K562 (cell line): Measurements from ENCODE around the gene HLCS. TPM values are rescaled to one million over a fixed set of nuclear protein-coding genes. Genes with fewer than 3 reads are reported as not detected.

Experiments used
- ASH1L ChIP-seq: fragments of 450-650 bp; IDR thresholded peaks from 2 replicates; pipeline ENCODE4 v1.6.1; 2018; ENCODE audit warnings: borderline replicate concordance, mild to moderate bottlenecking, low read depth; ENCODE audit not compliant: partially characterized antibody
- CEBPZ ChIP-seq: fragments of 150-350 bp; IDR thresholded peaks from 2 replicates; pipeline ENCODE4 v1.6.1; 2014; ENCODE audit warnings: low read depth, mild to moderate bottlenecking, low read length, borderline replicate concordance
- CHD4 ChIP-seq: fragments of 200-600 bp; sonication (generic); IDR thresholded peaks from 3 replicates; pipeline ENCODE4 v1.6.1; 2012; ENCODE audit warnings: low read depth, mild to moderate bottlenecking, mixed read lengths, low read length, inconsistent platforms; ENCODE audit not compliant: insufficient read depth, insufficient replicate concordance, poor library complexity, severe bottlenecking
- ELK3 ChIP-seq: fragments of 450-650 bp; formaldehyde crosslinking; IDR thresholded peaks from 2 replicates; pipeline ENCODE4 v1.4.0; 2020; ENCODE audit warnings: mild to moderate bottlenecking
- KLF1 ChIP-seq: fragments of 450-650 bp; IDR thresholded peaks from 2 replicates; pipeline ENCODE4 v1.6.1; 2016; ENCODE audit warnings: missing genetic modification characterization, missing compliant biosample characterization
- NR1H2 ChIP-seq: sonication (generic); formaldehyde crosslinking; IDR thresholded peaks from 2 replicates; pipeline ENCODE4 v1.4.0; 2020; ENCODE audit warnings: mild to moderate bottlenecking, missing genetic modification reagents
- TEAD4 ChIP-seq, 2 experiments: sonication (generic) in 1 of 2; formaldehyde crosslinking in 1 of 2; IDR thresholded peaks; 2 replicates each; pipeline versions ENCODE4 v1.6.1 to v1.8.0; 2012 to 2022; ENCODE audit warnings: borderline replicate concordance in 1 of 2, inconsistent platforms in 1 of 2, low read length in 1 of 2, mild to moderate bottlenecking in 1 of 2, missing genetic modification reagents in 1 of 2
- WHSC1 ChIP-seq: IDR thresholded peaks from one replicate; pipeline ENCODE4 v1.6.1; 2012; ENCODE audit warnings: low read length, control low read depth, inconsistent platforms
- ZBTB33 ChIP-seq: sonication (generic); formaldehyde crosslinking; IDR thresholded peaks from 2 replicates; pipeline ENCODE4 v1.8.1; 2023; ENCODE audit warnings: mild to moderate bottlenecking, missing genetic modification reagents
- ZC3H11A ChIP-seq: IDR thresholded peaks from 2 replicates; pipeline ENCODE4 v1.6.1; 2012; ENCODE audit warnings: low read depth, low read length, improper control_type of control experiment
- ZNF175 ChIP-seq: fragments of 200-800 bp; sonication (Bioruptor generic); IDR thresholded peaks from 2 replicates; pipeline ENCODE4 v1.6.1; 2016; ENCODE audit warnings: low read depth, mild to moderate bottlenecking, missing genetic modification characterization, missing compliant biosample characterization
- ZNF316 ChIP-seq: fragments of 450-650 bp; IDR thresholded peaks from 2 replicates; pipeline ENCODE4 v1.6.1; 2016
- ZNF507 ChIP-seq: conservative IDR thresholded peaks from 2 replicates; pipeline ENCODE4 v1.6.1; 2017; ENCODE audit warnings: missing genetic modification characterization, missing compliant biosample characterization
- polyA plus RNA-seq, 8 experiments: library from polyadenylated mRNA; depleted of rRNA in 4 of 8; stranded (reverse) in 5 of 8; unstranded in 3 of 8; fragments of >200 nt; fragmentation: Nextera tagmentation in 2 of 8; fragmentation: Illumina TruSeq in 1 of 8; extraction: Ambion mirVana in 2 of 8; extraction: Trizol in 1 of 8; gene quantifications; 2 replicates each; pipeline versions ENCODE4 v1.2.1 to v1.2.3, GENCODE V29; 2011 to 2014; ENCODE audit warnings: inconsistent platforms in 1 of 8, missing spikeins in 1 of 8
- total RNA-seq, 7 experiments: library from RNA; depleted of rRNA in 6 of 7; stranded (reverse); fragments of >200 nt in 6 of 7; fragmentation: Illumina TruSeq in 2 of 7; extraction: Trizol in 2 of 7; gene quantifications; 2 replicates each; pipeline versions ENCODE4 v1.2.1 to v1.2.3, GENCODE V29; 2011 to 2021; ENCODE audit warnings: low replicate concordance in 1 of 7
- TF ChIP-seq, protein P1 (sequence below): fragments of 450-650 bp; formaldehyde crosslinking; conservative IDR thresholded peaks from 2 replicates; pipeline ENCODE4 v1.4.0; 2022; ENCODE audit warnings: mild to moderate bottlenecking, missing genetic modification characterization
- TF ChIP-seq, protein P2 (sequence below), 2 experiments: fragments of 450-650 bp in 1 of 2; sonication (generic) in 1 of 2; formaldehyde crosslinking; conservative IDR thresholded peaks; 2 replicates each; pipeline versions ENCODE4 v1.4.0 to v1.8.1; 2020 to 2022; ENCODE audit warnings: mild to moderate bottlenecking in 1 of 2, missing genetic modification reagents in 1 of 2

HLCS gene
- total and polyA plus RNA-seq, 9 of the 15 experiments (the other 6 are each of a cell fraction or from before 2014, with no cell fraction given), result 3.0 to 21.5 (median 17.1) TPM

- TF ChIP-seq NR1H2, result peak; percentile 59; the same call in 1 of the 2 replicates
- no peak for TF ChIP-seq ELK3 (CRISPR knock-in tag)
- TF ChIP-seq TEAD4 (IDR thresholded peaks at IDR 0.05; ENCODE audit: low read length), result peak; percentile 12
- TF ChIP-seq TEAD4 (CRISPR knock-in tag; IDR thresholded peaks at IDR 0.05; ENCODE audit: borderline replicate concordance), result no peak; the same call in 1 of the 2 replicates
- TF ChIP-seq CEBPZ, result no peak
- TF ChIP-seq, protein P1, sequence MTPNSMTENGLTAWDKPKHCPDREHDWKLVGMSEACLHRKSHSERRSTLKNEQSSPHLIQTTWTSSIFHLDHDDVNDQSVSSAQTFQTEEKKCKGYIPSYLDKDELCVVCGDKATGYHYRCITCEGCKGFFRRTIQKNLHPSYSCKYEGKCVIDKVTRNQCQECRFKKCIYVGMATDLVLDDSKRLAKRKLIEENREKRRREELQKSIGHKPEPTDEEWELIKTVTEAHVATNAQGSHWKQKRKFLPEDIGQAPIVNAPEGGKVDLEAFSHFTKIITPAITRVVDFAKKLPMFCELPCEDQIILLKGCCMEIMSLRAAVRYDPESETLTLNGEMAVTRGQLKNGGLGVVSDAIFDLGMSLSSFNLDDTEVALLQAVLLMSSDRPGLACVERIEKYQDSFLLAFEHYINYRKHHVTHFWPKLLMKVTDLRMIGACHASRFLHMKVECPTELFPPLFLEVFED (CRISPR knock-in tag), result 0 out of 2 replicates have a peak, but pooled peaks have one; percentile 11
- no peak for TF ChIP-seq ZNF316
- peak; percentile 74 for TF ChIP-seq ZNF175
- no peak for TF ChIP-seq ZNF507 (tag)
- TF ChIP-seq KLF1 (tag), result peak; percentile 72; the same call in 1 of the 2 replicates
- peak; percentile 95 for TF ChIP-seq ZBTB33 (CRISPR knock-in tag)
- TF ChIP-seq, protein P2, sequence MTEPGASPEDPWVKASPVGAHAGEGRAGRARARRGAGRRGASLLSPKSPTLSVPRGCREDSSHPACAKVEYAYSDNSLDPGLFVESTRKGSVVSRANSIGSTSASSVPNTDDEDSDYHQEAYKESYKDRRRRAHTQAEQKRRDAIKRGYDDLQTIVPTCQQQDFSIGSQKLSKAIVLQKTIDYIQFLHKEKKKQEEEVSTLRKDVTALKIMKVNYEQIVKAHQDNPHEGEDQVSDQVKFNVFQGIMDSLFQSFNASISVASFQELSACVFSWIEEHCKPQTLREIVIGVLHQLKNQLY (CRISPR knock-in tag; conservative IDR thresholded peaks at IDR 0.05), result peak in 1 of 2 experiments; percentile 81; a peak in 1 of 4 replicates
- TF ChIP-seq CHD4, result peak; percentile 2
- TF ChIP-seq ASH1L, result no peak
- no peak for TF ChIP-seq WHSC1
- no peak for TF ChIP-seq ZC3H11A
These were observed 23.4 kb upstream of the HLCS start (continued) for GRCh38 chr21:36989699-36990507.
